ENCODE measurements around the gene SLC25A2.

SLC25A2 gene

DNA sequence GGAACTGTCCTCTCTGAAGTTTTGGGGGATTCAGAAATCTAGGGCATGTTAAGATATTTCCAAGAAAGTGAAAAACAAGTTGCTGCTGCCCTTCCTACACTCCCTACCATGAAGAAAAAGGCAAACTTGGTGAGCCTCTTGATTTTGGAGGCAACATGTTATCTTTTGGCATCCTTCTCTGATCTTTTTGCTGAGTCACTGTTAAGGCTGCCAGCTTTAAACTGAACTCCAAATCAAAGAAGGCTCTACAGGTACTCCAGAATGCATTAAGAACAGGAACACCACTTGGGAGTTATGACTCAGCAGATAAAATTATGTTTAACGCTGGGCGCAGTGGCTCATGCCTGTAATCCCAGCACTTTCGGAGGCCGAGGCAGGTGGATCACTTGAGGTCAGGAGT lies 34.7 kb downstream of the SLC25A2 start:
- Histone ChIP-seq H3K9me3 (peaks cover 26 to 100% (median 99%) of the 10 kb centered on the region in 3 donors), H3K27me3 (no peaks in the 10 kb centered on the region), H3K36me3 (peaks cover 5 to 86% (median 79%) of the 10 kb centered on the region in 3 donors), H3K4me3 (no peak overlapping the region), H3K4me1 (no peaks in the 10 kb centered on the region), H3K27ac (no peak overlapping the region)
- DNase-seq, result no peak
- intact Hi-C loops (cut with DNase I; ENCODE audit: low total_unique reads), result no loop called here
- TF ChIP-seq, protein P1, sequence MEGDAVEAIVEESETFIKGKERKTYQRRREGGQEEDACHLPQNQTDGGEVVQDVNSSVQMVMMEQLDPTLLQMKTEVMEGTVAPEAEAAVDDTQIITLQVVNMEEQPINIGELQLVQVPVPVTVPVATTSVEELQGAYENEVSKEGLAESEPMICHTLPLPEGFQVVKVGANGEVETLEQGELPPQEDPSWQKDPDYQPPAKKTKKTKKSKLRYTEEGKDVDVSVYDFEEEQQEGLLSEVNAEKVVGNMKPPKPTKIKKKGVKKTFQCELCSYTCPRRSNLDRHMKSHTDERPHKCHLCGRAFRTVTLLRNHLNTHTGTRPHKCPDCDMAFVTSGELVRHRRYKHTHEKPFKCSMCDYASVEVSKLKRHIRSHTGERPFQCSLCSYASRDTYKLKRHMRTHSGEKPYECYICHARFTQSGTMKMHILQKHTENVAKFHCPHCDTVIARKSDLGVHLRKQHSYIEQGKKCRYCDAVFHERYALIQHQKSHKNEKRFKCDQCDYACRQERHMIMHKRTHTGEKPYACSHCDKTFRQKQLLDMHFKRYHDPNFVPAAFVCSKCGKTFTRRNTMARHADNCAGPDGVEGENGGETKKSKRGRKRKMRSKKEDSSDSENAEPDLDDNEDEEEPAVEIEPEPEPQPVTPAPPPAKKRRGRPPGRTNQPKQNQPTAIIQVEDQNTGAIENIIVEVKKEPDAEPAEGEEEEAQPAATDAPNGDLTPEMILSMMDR (IDR thresholded peaks at IDR 0.05), result no peak

GRCh38 chr5:141261238-141261546 lies 42.7 kb downstream of the SLC25A2 start:
- intact Hi-C loops (cut with DNase I; ENCODE audit: low total_unique reads), result no loop called here
- Histone ChIP-seq H3K27me3 (no peaks in the 10 kb centered on the region), H3K36me3 (peaks cover 15 to 95% (median 70%) of the 10 kb centered on the region in 3 donors), H3K4me3 (no peak overlapping the region), H3K4me1 (no peaks in the 10 kb centered on the region), H3K27ac (no peak overlapping the region), H3K9me3 (peaks cover 40 to 100% (median 99%) of the 10 kb centered on the region in 3 donors)
- DNase-seq, result no peak
- TF ChIP-seq, protein P1 (IDR thresholded peaks at IDR 0.05), result no peak

- Histone ChIP-seq H3K27me3 (no peaks in the 10 kb centered on the region), H3K27ac (no peak overlapping the region), H3K4me3 (no peak overlapping the region), H3K9me3 (peaks cover 42 to 100% (median 99%) of the 10 kb centered on the region in 3 donors), H3K4me1 (no peaks in the 10 kb centered on the region), H3K36me3 (peaks cover 13 to 95% (median 70%) of the 10 kb centered on the region in 3 donors)
- intact Hi-C loops (cut with DNase I; ENCODE audit: low total_unique reads), result no loop called here
- no peak for DNase-seq
- TF ChIP-seq, protein P1 (IDR thresholded peaks at IDR 0.05), result no peak
Observed at GRCh38 chr5:141260458-141261237, 43.2 kb downstream of the SLC25A2 start.

DNA sequence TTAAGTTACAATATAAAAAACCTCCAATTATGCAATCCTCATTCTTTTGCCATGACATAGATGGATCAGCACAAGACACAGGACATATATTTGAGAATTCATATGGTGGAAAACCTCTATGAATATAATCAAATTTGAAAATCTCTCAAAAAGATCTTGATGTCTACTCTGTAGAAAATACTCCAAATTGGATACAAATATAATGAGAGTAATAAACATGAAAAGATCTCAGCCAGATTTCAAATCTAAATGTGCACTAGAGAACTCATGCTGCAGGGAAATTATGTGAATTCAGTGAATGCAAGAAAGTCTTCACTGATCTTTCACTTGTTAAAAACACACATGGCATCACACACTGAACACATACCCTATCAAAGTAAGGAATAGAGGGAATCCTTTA lies 44.9 kb downstream of the SLC25A2 start:
- Histone ChIP-seq H3K27ac (no peak overlapping the region), H3K4me3 (no peak overlapping the region), H3K9me3 (peaks cover 32 to 100% (median 99%) of the 10 kb centered on the region in 3 donors), H3K27me3 (no peaks in the 10 kb centered on the region), H3K36me3 (peaks cover 13 to 89% (median 59%) of the 10 kb centered on the region in 3 donors), H3K4me1 (no peaks in the 10 kb centered on the region)
- intact Hi-C loops (cut with DNase I; ENCODE audit: low total_unique reads), result no loop called here
- TF ChIP-seq, protein P1 (IDR thresholded peaks at IDR 0.05), result no peak
- DNase-seq, result no peak

GRCh38 chr5:141258464-141258863 lies 45.4 kb downstream of the SLC25A2 start:
- Histone ChIP-seq H3K9me3 (peaks cover 33 to 100% (median 99%) of the 10 kb centered on the region in 3 donors), H3K4me3 (no peak overlapping the region)
- TF ChIP-seq, protein P1 (IDR thresholded peaks at IDR 0.05), result no peak

More at GRCh38 chr5:141258464-141258863, 45.4 kb downstream of the SLC25A2 start:
- no peak for DNase-seq
- peaks cover 9 to 84% (median 56%) of the 10 kb centered on the region in 3 donors for H3K36me3 ChIP-seq
- H3K4me1 ChIP-seq, result no peaks in the 10 kb centered on the region
- H3K27me3 ChIP-seq, result no peaks in the 10 kb centered on the region
- no peak overlapping the region for H3K27ac ChIP-seq
- intact Hi-C loops (cut with DNase I; ENCODE audit: low total_unique reads), result no loop called here
